ENCODE data around the gene ALG11. TPM values are rescaled to one million over a fixed set of nuclear protein-coding genes. Genes with fewer than 3 reads are reported as not detected.

Gene ALG11
- total RNA-seq, 1 donor from 2014 or later = 22.7 TPM

GRCh38 chr13:52033039-52033438 lies 20.8 kb downstream of the ALG11 start:
- Histone ChIP-seq H3K27ac (replicated peaks) (no peak overlapping the region), H3K36me3 (peaks cover 14% of the 10 kb centered on the region), H3K4me3 (no peak overlapping the region), H3K4me1 (no peaks in the 10 kb centered on the region), H3K27me3 (ENCODE audit: low read depth) (no peaks in the 10 kb centered on the region), H3K9me3 (replicated peaks) (no peaks in the 10 kb centered on the region)
- intact Hi-C loops (cut with micrococcal nuclease) = no loop called here
- no peak for TF ChIP-seq CTCF (IDR thresholded peaks at IDR 0.05; ENCODE audit: borderline replicate concordance)
- no peak for DNase-seq

- H3K9me3 ChIP-seq (replicated peaks) = no peaks in the 10 kb centered on the region
- H3K27me3 ChIP-seq (ENCODE audit: low read depth) = no peaks in the 10 kb centered on the region
- intact Hi-C loops (cut with micrococcal nuclease) = no loop called here
- no peak for TF ChIP-seq CTCF (IDR thresholded peaks at IDR 0.05; ENCODE audit: borderline replicate concordance)
- H3K4me3 ChIP-seq = no peak overlapping the region
- H3K4me1 ChIP-seq = no peaks in the 10 kb centered on the region
- DNase-seq = no peak
- no peak overlapping the region for H3K27ac ChIP-seq (replicated peaks)
- H3K36me3 ChIP-seq = no peaks in the 10 kb centered on the region
Observed at GRCh38 chr13:52034616-52035226, 22.5 kb downstream of the ALG11 start.

- DNase-seq = no peak
- H3K27ac ChIP-seq (replicated peaks) = no peak overlapping the region
- intact Hi-C loops (cut with micrococcal nuclease) = no loop called here
- H3K4me1 ChIP-seq = no peaks in the 10 kb centered on the region
- no peak for TF ChIP-seq CTCF (IDR thresholded peaks at IDR 0.05; ENCODE audit: borderline replicate concordance)
- H3K9me3 ChIP-seq (replicated peaks) = no peaks in the 10 kb centered on the region
- no peak overlapping the region for H3K4me3 ChIP-seq
- no peaks in the 10 kb centered on the region for H3K36me3 ChIP-seq
- H3K27me3 ChIP-seq (ENCODE audit: low read depth) = no peaks in the 10 kb centered on the region
Observed at GRCh38 chr13:52036037-52036436, 23.8 kb downstream of the ALG11 start.

- Histone ChIP-seq H3K27me3 (ENCODE audit: low read depth) (no peaks in the 10 kb centered on the region), H3K27ac (replicated peaks) (no peak overlapping the region), H3K4me3 (no peak overlapping the region), H3K9me3 (replicated peaks) (peaks cover 7% of the 10 kb centered on the region), H3K4me1 (no peaks in the 10 kb centered on the region), H3K36me3 (no peaks in the 10 kb centered on the region)
- no peak for TF ChIP-seq CTCF (IDR thresholded peaks at IDR 0.05; ENCODE audit: borderline replicate concordance)
- no peak for DNase-seq
- intact Hi-C loops (cut with micrococcal nuclease) = no loop called here
Observed at GRCh38 chr13:52043675-52044074, 31.5 kb downstream of the ALG11 start.

GRCh38 chr13:52047463-52047862 lies 35.3 kb downstream of the ALG11 start:
- intact Hi-C loops (cut with micrococcal nuclease) = no loop called here
- no peak for TF ChIP-seq CTCF (IDR thresholded peaks at IDR 0.05; ENCODE audit: borderline replicate concordance)
- no peak for DNase-seq
- no peak overlapping the region for H3K4me3 ChIP-seq
- H3K9me3 ChIP-seq (replicated peaks) = peaks cover 8% of the 10 kb centered on the region
- H3K36me3 ChIP-seq = no peaks in the 10 kb centered on the region
- H3K27me3 ChIP-seq (ENCODE audit: low read depth) = no peaks in the 10 kb centered on the region
- H3K4me1 ChIP-seq = no peaks in the 10 kb centered on the region
- H3K27ac ChIP-seq (replicated peaks) = no peak overlapping the region
